Measurements from ENCODE around the gene NMNAT3. TPM values are rescaled to one million over a fixed set of nuclear protein-coding genes. Genes with fewer than 3 reads are reported as not detected.

The NMNAT3 gene
- polyA plus RNA-seq, 2 of the 4 experiments (the other 2 are of a cell fraction), result 1.2 to 2.9 TPM

GRCh38 chr3:139675327-139675726 lies 2.4 kb downstream of the NMNAT3 start:
- no peak for ATAC-seq
- Histone ChIP-seq H3K9me3 (no peaks in the 10 kb centered on the region), H3K4me1 (no peaks in the 10 kb centered on the region), H3K4me3 (no peak overlapping the region), H3K4me2 (no peak overlapping the region), H3K27ac (no peak overlapping the region)
- ChIA-PET POLR2A (no interaction called here), CTCF (interaction anchor here (1.3 kb wide), 1 partner anchor 11 kb away, joined by 3 read pairs; no protein-coding TSS in a partner anchor)
- 92% methylated on average over 2 of the region's 2 CpGs for WGBS (ENCODE audit: missing lambda C conversion rate)
- no peak for TF ChIP-seq BHLHE40 (IDR thresholded peaks at IDR 0.05; ENCODE audit: low read depth, low read length)
- no peak for TF ChIP-seq NFE2L2 (conservative IDR thresholded peaks at IDR 0.05; ENCODE audit: low read length)
- TF ChIP-seq HEYL (CRISPR knock-in tag; IDR thresholded peaks at IDR 0.05), result no peak
- no peak for TF ChIP-seq MAX (IDR thresholded peaks at IDR 0.05)
- no peak for TF ChIP-seq PBX3 (IDR thresholded peaks at IDR 0.05)
- TF ChIP-seq USF2 (IDR thresholded peaks at IDR 0.05), result no peak
- TF ChIP-seq CHD4 (IDR thresholded peaks at IDR 0.05; ENCODE audit: borderline replicate concordance), result no peak
- TF ChIP-seq MYC (IDR thresholded peaks at IDR 0.05; ENCODE audit: borderline replicate concordance, low read length), result no peak
- no peak for TF ChIP-seq ZFP36 (IDR thresholded peaks at IDR 0.05; ENCODE audit: borderline replicate concordance, partially characterized antibody)
- no peak for TF ChIP-seq HOXB5 (CRISPR knock-in tag; IDR thresholded peaks at IDR 0.05)
- no peak for TF ChIP-seq REST (IDR thresholded peaks at IDR 0.05)
- no peak for TF ChIP-seq KDM1A (IDR thresholded peaks at IDR 0.05; ENCODE audit: low read depth)
- TF ChIP-seq POLR2AphosphoS2 (conservative IDR thresholded peaks at IDR 0.05; ENCODE audit: low read length), result no peak
- no peak for TF ChIP-seq FOSB (CRISPR knock-in tag; IDR thresholded peaks at IDR 0.05)
- no peak for TF ChIP-seq CTCF (IDR thresholded peaks at IDR 0.05)
- no peak for TF ChIP-seq JUNB (IDR thresholded peaks at IDR 0.05)
- no peak for TF ChIP-seq NPAS2 (CRISPR knock-in tag; IDR thresholded peaks at IDR 0.05; ENCODE audit: borderline replicate concordance)
- TF ChIP-seq SREBF2 (IDR thresholded peaks at IDR 0.05), result no peak
- DNase-seq (ENCODE audit: low read depth in 1 of 2, low spot score in 1 of 2), result no peak
- no peak for FAIRE-seq

- no peak for DNase-seq (ENCODE audit: low read depth in 1 of 2, low spot score in 1 of 2)
- ATAC-seq, result no peak
- FAIRE-seq, result no peak
- Histone ChIP-seq H3K4me2 (no peak overlapping the region), H3K9me3 (no peaks in the 10 kb centered on the region), H3K27ac (no peak overlapping the region), H3K4me1 (no peaks in the 10 kb centered on the region), H3K4me3 (no peak overlapping the region)
- ChIA-PET CTCF (interaction anchor here (1.3 kb wide), 1 partner anchor 11 kb away, joined by 3 read pairs; no protein-coding TSS in a partner anchor), POLR2A (no interaction called here)
- WGBS (ENCODE audit: missing lambda C conversion rate), result 54% methylated on average over 6 of the region's 6 CpGs
- TF ChIP-seq FOSL2 (IDR thresholded peaks at IDR 0.05) (no peak), FOSL2 (CRISPR knock-in tag; IDR thresholded peaks at IDR 0.05) (no peak), EHF (CRISPR knock-in tag; IDR thresholded peaks at IDR 0.05) (no peak), BHLHE40 (IDR thresholded peaks at IDR 0.05; ENCODE audit: low read depth, low read length) (no peak), GATA3 (IDR thresholded peaks at IDR 0.05; ENCODE audit: borderline replicate concordance) (no peak), SREBF2 (IDR thresholded peaks at IDR 0.05) (no peak), RNF2 (IDR thresholded peaks at IDR 0.05; ENCODE audit: borderline replicate concordance, low read depth) (no peak), KDM1A (IDR thresholded peaks at IDR 0.05; ENCODE audit: low read depth) (no peak), CHD4 (IDR thresholded peaks at IDR 0.05; ENCODE audit: borderline replicate concordance) (no peak), ESRRA (IDR thresholded peaks at IDR 0.05; ENCODE audit: borderline replicate concordance, low read length) (no peak), HOXA7 (CRISPR knock-in tag; IDR thresholded peaks at IDR 0.05) (no peak), CTCF (IDR thresholded peaks at IDR 0.05) (no peak), EHMT2 (IDR thresholded peaks at IDR 0.05; ENCODE audit: low read depth) (no peak)
Measured at GRCh38 chr3:139674571-139675260, 3.1 kb downstream of the NMNAT3 start.

Measured in A549 (cell line).